Measurements from ENCODE around the gene PSPH.

DNA sequence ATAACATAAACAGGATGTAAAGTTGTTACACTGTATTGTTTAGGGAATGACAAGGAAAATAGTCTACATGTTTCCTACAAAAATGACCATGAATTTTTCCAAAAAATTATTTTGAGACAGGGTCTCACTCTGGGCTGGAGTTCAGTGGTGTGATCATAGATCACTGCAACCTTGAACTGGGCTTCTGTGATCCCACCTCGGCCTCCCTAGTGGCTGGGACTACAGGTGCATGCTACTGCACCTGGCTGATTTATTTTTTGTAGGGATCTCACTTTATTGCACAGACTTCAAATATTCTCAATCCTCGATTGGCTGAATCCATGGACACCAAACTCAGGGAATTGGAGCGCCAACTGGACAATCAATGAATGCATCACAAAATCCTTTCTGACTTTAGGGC lies 48.4 kb upstream of the PSPH start:
- TF ChIP-seq POLR2A (IDR thresholded peaks at IDR 0.05; ENCODE audit: low read length) (no peak), GATA1 (IDR thresholded peaks at IDR 0.05; ENCODE audit: low read depth, low read length) (no peak)

All from erythroblast (primary cell).